Activated naive CD8-positive, alpha-beta T cell treated with anti-CD3 and anti-CD28 coated beads for 36 hours (primary cell): ENCODE results near the gene PCDH11X. TPM values are rescaled to one million over a fixed set of nuclear protein-coding genes. Genes with fewer than 3 reads are reported as not detected.
"Not testable (repeated sequence)": the region's sequence is repeated elsewhere in the genome, so short reads cannot be mapped to it uniquely, and the experiment has no call there.

ENCODE experiments used
- DNase-seq: peaks from one replicate; pipeline ENCODE4 v3.0.0; 2021
- H3K27ac Mint-ChIP-seq: one replicate; pipeline ENCODE4 v1.8.0; 2022; ENCODE audit warnings: mild to moderate bottlenecking, moderate library complexity, mixed read lengths
- H3K27me3 Mint-ChIP-seq: one replicate; pipeline ENCODE4 v1.8.0; 2022; ENCODE audit warnings: mild to moderate bottlenecking, mixed read lengths
- H3K36me3 Mint-ChIP-seq: one replicate; pipeline ENCODE4 v1.8.0; 2021; ENCODE audit warnings: mild to moderate bottlenecking, mixed read lengths
- H3K4me1 Mint-ChIP-seq: one replicate; pipeline ENCODE4 v1.8.0; 2021; ENCODE audit warnings: mixed read lengths
- H3K4me3 Mint-ChIP-seq: one replicate; pipeline ENCODE4 v1.8.0; 2022; ENCODE audit warnings: mild to moderate bottlenecking, moderate library complexity, mixed read lengths
- H3K9me3 Mint-ChIP-seq: one replicate; pipeline ENCODE4 v1.8.0; 2022; ENCODE audit warnings: mixed read lengths
- total RNA-seq, 2 experiments: library from RNA; stranded (reverse); gene quantifications; one replicate each; pipeline ENCODE4 v1.2.3, GENCODE V29; 2021

Gene PCDH11X
- not detected for total RNA-seq

- not testable (repeated sequence) for H3K27ac Mint-ChIP-seq, H3K4me3 Mint-ChIP-seq, H3K36me3 Mint-ChIP-seq, H3K4me1 Mint-ChIP-seq, H3K9me3 Mint-ChIP-seq, DNase-seq
- peaks cover 23% of the 10 kb centered on the region for H3K27me3 Mint-ChIP-seq
These were observed at the start of gene PCDH11X for GRCh38 chrX:91779135-91779534. Gene PCDH11X, plus strand, starts transcription at chrX:91779375. Its CDS starts 56,130 bp downstream, at chrX:91835505.

GRCh38 chrX:91747446-91747845, 31.7 kb upstream of the PCDH11X start:
- not testable (repeated sequence) for H3K27ac Mint-ChIP-seq, DNase-seq, H3K9me3 Mint-ChIP-seq, H3K4me3 Mint-ChIP-seq, H3K27me3 Mint-ChIP-seq, H3K4me1 Mint-ChIP-seq, H3K36me3 Mint-ChIP-seq

GRCh38 chrX:91753022-91753421, 26.2 kb upstream of the PCDH11X start:
- H3K27ac Mint-ChIP-seq, H3K27me3 Mint-ChIP-seq, H3K4me1 Mint-ChIP-seq, H3K9me3 Mint-ChIP-seq, H3K36me3 Mint-ChIP-seq, DNase-seq, H3K4me3 Mint-ChIP-seq: not testable (repeated sequence)

GRCh38 chrX:91770619-91771488, 8.3 kb upstream of the PCDH11X start:
- H3K27me3 Mint-ChIP-seq, H3K4me1 Mint-ChIP-seq, H3K27ac Mint-ChIP-seq: not testable (repeated sequence)

GRCh38 chrX:91773943-91774342, 5.2 kb upstream of the PCDH11X start:
- H3K27me3 Mint-ChIP-seq, H3K27ac Mint-ChIP-seq, DNase-seq, H3K9me3 Mint-ChIP-seq, H3K4me3 Mint-ChIP-seq, H3K36me3 Mint-ChIP-seq, H3K4me1 Mint-ChIP-seq: not testable (repeated sequence)

More at GRCh38 chrX:91770619-91771488, 8.3 kb upstream of the PCDH11X start:
- not testable (repeated sequence) for H3K9me3 Mint-ChIP-seq, DNase-seq, H3K4me3 Mint-ChIP-seq, H3K36me3 Mint-ChIP-seq

- H3K27me3 Mint-ChIP-seq: peaks cover 23% of the 10 kb centered on the region
- not testable (repeated sequence) for DNase-seq, H3K36me3 Mint-ChIP-seq, H3K27ac Mint-ChIP-seq, H3K9me3 Mint-ChIP-seq, H3K4me3 Mint-ChIP-seq, H3K4me1 Mint-ChIP-seq
These were observed 833 bp downstream of the PCDH11X start for GRCh38 chrX:91780008-91780407.

- not testable (repeated sequence) for H3K9me3 Mint-ChIP-seq, H3K4me1 Mint-ChIP-seq, H3K4me3 Mint-ChIP-seq, DNase-seq, H3K36me3 Mint-ChIP-seq, H3K27ac Mint-ChIP-seq
- peaks cover 23% of the 10 kb centered on the region for H3K27me3 Mint-ChIP-seq
These were observed 1.5 kb downstream of the PCDH11X start for GRCh38 chrX:91780698-91781097.

- DNase-seq, H3K36me3 Mint-ChIP-seq, H3K4me3 Mint-ChIP-seq, H3K27ac Mint-ChIP-seq, H3K9me3 Mint-ChIP-seq, H3K4me1 Mint-ChIP-seq: not testable (repeated sequence)
- peaks cover 23% of the 10 kb centered on the region for H3K27me3 Mint-ChIP-seq
These were observed 2.6 kb downstream of the PCDH11X start for GRCh38 chrX:91781553-91782298.

- not testable (repeated sequence) for DNase-seq, H3K9me3 Mint-ChIP-seq, H3K27ac Mint-ChIP-seq, H3K36me3 Mint-ChIP-seq, H3K4me3 Mint-ChIP-seq, H3K4me1 Mint-ChIP-seq
- H3K27me3 Mint-ChIP-seq: peaks cover 23% of the 10 kb centered on the region
These were observed 3.6 kb downstream of the PCDH11X start for GRCh38 chrX:91782825-91783224.

- H3K27me3 Mint-ChIP-seq, H3K36me3 Mint-ChIP-seq, H3K27ac Mint-ChIP-seq, H3K4me1 Mint-ChIP-seq, H3K9me3 Mint-ChIP-seq, DNase-seq, H3K4me3 Mint-ChIP-seq: not testable (repeated sequence)
These were observed 38.4 kb downstream of the PCDH11X start for GRCh38 chrX:91817537-91817936.

GRCh38 chrX:91825321-91825720, 46.1 kb downstream of the PCDH11X start:
- not testable (repeated sequence) for H3K27ac Mint-ChIP-seq, DNase-seq, H3K9me3 Mint-ChIP-seq, H3K4me1 Mint-ChIP-seq, H3K4me3 Mint-ChIP-seq, H3K27me3 Mint-ChIP-seq, H3K36me3 Mint-ChIP-seq
